GM23248 (cell line): ENCODE data around the gene PAFAH1B1.

Source experiments
- EZH2 ChIP-seq: fragments of 200-600 bp; sonication (generic); IDR thresholded peaks from 2 replicates; pipeline ENCODE4 v1.6.1; 2018; ENCODE audit warnings: antibody characterized with exemption, mild to moderate bottlenecking; ENCODE audit not compliant: insufficient read depth, poor library complexity, severe bottlenecking
- EZH2phosphoT487 ChIP-seq: fragments of 200-600 bp; sonication (generic); IDR thresholded peaks from 2 replicates; pipeline ENCODE4 v1.6.1; 2018; ENCODE audit warnings: antibody characterized with exemption, moderate library complexity, mild to moderate bottlenecking, low read depth; ENCODE audit not compliant: insufficient read depth

- TF ChIP-seq EZH2 (no peak), EZH2phosphoT487 (no peak)
These were observed 90.5 kb downstream of the PAFAH1B1 start for GRCh38 chr17:2683912-2684311.
